ENCODE measurements around the gene SDR42E2. TPM values are rescaled to one million over a fixed set of nuclear protein-coding genes. Genes with fewer than 3 reads are reported as not detected.

The SDR42E2 gene
- total RNA-seq, 6 donors from 2014 or later = 0.17 to 0.59 (median 0.22) TPM; not detected in 3

DNA sequence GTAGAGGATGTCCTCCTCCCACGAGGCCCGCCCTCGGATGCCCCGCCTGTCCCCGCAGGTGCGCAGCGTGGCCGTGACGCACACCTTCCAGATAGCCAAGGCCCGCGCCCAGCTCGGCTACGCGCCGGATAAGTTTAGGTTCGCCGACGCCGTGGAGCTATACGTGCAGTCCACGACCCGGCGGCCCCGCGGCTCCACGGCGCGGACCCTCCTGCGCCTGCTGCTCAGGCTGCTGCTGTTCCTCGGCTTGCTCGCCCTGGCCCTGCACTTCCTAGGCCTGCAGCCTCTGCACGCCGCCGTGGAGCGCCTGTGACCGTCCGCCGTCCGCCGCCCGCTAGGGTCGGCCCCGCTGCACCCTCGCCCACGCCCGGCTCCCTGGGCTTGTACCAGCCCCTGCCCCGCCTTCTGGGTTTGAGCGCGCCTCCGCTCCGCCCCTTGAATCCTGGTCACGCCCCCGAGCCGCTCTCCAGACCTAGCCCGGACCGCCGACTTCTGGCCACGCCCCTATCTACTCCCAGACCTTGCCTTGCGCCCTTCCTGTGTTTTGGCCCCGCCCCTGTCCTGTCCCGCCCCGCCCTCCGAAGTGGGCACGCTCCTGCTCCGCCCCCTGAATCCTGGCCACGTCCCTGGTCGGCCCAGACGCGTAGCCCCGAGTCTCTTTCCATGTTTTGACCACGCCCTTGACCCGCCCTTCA is 27.9 kb downstream of the SDR42E2 start:
- peak; percentile 99 to 100 for DNase-seq
- Histone ChIP-seq H3K27me3 (no peaks in the 10 kb centered on the region), H3K9me3 (no peaks in the 10 kb centered on the region), H3K4me3 (peak overlapping the region; percentile 62 to 87 (median 74)), H3K36me3 (no peaks in the 10 kb centered on the region), H3K27ac (peak overlapping the region; percentile 92 to 98 (median 94)), H3K4me1 (peaks cover 34 to 39% (median 37%) of the 10 kb centered on the region in 4 donors)
- WGBS, 2 donors = 0% methylated on average over 33 to 63 of the region's 72 CpGs
- peak; percentile 86 to 94 for ATAC-seq (ENCODE audit: low FRiP score in 2 of 2)
- peak in 3 of 4 donors; percentile 75 to 96 (median 89) for TF ChIP-seq POLR2A (IDR thresholded peaks at IDR 0.05)
- TF ChIP-seq, protein P1, sequence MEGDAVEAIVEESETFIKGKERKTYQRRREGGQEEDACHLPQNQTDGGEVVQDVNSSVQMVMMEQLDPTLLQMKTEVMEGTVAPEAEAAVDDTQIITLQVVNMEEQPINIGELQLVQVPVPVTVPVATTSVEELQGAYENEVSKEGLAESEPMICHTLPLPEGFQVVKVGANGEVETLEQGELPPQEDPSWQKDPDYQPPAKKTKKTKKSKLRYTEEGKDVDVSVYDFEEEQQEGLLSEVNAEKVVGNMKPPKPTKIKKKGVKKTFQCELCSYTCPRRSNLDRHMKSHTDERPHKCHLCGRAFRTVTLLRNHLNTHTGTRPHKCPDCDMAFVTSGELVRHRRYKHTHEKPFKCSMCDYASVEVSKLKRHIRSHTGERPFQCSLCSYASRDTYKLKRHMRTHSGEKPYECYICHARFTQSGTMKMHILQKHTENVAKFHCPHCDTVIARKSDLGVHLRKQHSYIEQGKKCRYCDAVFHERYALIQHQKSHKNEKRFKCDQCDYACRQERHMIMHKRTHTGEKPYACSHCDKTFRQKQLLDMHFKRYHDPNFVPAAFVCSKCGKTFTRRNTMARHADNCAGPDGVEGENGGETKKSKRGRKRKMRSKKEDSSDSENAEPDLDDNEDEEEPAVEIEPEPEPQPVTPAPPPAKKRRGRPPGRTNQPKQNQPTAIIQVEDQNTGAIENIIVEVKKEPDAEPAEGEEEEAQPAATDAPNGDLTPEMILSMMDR (IDR thresholded peaks at IDR 0.05) = peak in 3 of 6 experiments; percentile 5 to 42 (median 38)
- TF ChIP-seq EP300 (IDR thresholded peaks at IDR 0.05) = no peak
- TF ChIP-seq POLR2AphosphoS5 (IDR thresholded peaks at IDR 0.05) = peak; percentile 69 to 91

GRCh38 chr16:22190776-22191531 is 28.6 kb downstream of the SDR42E2 start:
- Histone ChIP-seq H3K4me1 (peaks cover 37 to 42% (median 38%) of the 10 kb centered on the region in 4 donors), H3K36me3 (no peaks in the 10 kb centered on the region), H3K4me3 (peak overlapping the region; percentile 3 to 87 (median 58)), H3K27ac (peak overlapping the region; percentile 92 to 98 (median 94)), H3K9me3 (no peaks in the 10 kb centered on the region), H3K27me3 (no peaks in the 10 kb centered on the region)
- ATAC-seq (ENCODE audit: low FRiP score in 2 of 2) (peak; percentile 86 to 95), DNase-seq (peak; percentile 93 to 100)
- peak in 3 of 4 donors; percentile 73 to 97 (median 89) for TF ChIP-seq POLR2A (IDR thresholded peaks at IDR 0.05)
- TF ChIP-seq POLR2AphosphoS5 (IDR thresholded peaks at IDR 0.05) = peak; percentile 92 to 97
- peak in 1 of 4 donors; percentile 41 for TF ChIP-seq EP300 (IDR thresholded peaks at IDR 0.05)
- TF ChIP-seq, protein P1 (IDR thresholded peaks at IDR 0.05) = no peak
- WGBS, 2 donors = 1% methylated on average over 43 of the region's 43 CpGs

- DNase-seq = peak in 1 of 2 donors; percentile 34
- Histone ChIP-seq H3K4me3 (peak overlapping the region; percentile 3 to 87 (median 58)), H3K4me1 (peaks cover 37 to 50% (median 40%) of the 10 kb centered on the region in 4 donors), H3K36me3 (no peaks in the 10 kb centered on the region), H3K27ac (peak overlapping the region; percentile 92 to 98 (median 94)), H3K27me3 (no peaks in the 10 kb centered on the region), H3K9me3 (no peaks in the 10 kb centered on the region)
- 7 to 11% methylated on average over 9 of the region's 9 CpGs for WGBS, 2 donors
- TF ChIP-seq EP300 (IDR thresholded peaks at IDR 0.05) (no peak), POLR2A (IDR thresholded peaks at IDR 0.05) (no peak), POLR2AphosphoS5 (IDR thresholded peaks at IDR 0.05) (no peak)
- TF ChIP-seq, protein P1 (IDR thresholded peaks at IDR 0.05) = no peak
- no peak for ATAC-seq (ENCODE audit: low FRiP score in 2 of 2)
Observed at GRCh38 chr16:22191532-22192260, 29.4 kb downstream of the SDR42E2 start.

GRCh38 chr16:22192261-22193062 is 30.2 kb downstream of the SDR42E2 start:
- DNase-seq = peak in 1 of 2 donors; percentile 94
- no peaks in the 10 kb centered on the region for H3K36me3 ChIP-seq
- ATAC-seq (ENCODE audit: low FRiP score in 2 of 2) = peak; percentile 15 to 58
- 14 to 18% methylated on average over 16 of the region's 16 CpGs for WGBS, 2 donors
- TF ChIP-seq EP300 (IDR thresholded peaks at IDR 0.05) (peak in 1 of 4 donors; percentile 18), POLR2A (IDR thresholded peaks at IDR 0.05) (peak in 2 of 4 donors; percentile 33 to 48), POLR2AphosphoS5 (IDR thresholded peaks at IDR 0.05) (peak; percentile 42 to 86)
- TF ChIP-seq, protein P1 (IDR thresholded peaks at IDR 0.05) = no peak
- H3K27me3 ChIP-seq = no peaks in the 10 kb centered on the region
- H3K27ac ChIP-seq = peak overlapping the region; percentile 92 to 98 (median 94)
- H3K4me3 ChIP-seq = peak overlapping the region in 3 of 4 donors; percentile 53 to 87 (median 62)
- H3K4me1 ChIP-seq = peaks cover 37 to 50% (median 40%) of the 10 kb centered on the region in 4 donors
- H3K9me3 ChIP-seq = no peaks in the 10 kb centered on the region
